ENCODE data around the gene TANK. TPM values are rescaled to one million over a fixed set of nuclear protein-coding genes. Genes with fewer than 3 reads are reported as not detected.

Gene TANK
- total and polyA plus RNA-seq, 2 experiments from 2014 or later, result 27.7 to 35.4 TPM

- Mint-ChIP-seq H3K4me1 (peaks cover 21% of the 10 kb centered on the region; the same call in 2 of the 3 replicates), H3K9me3 (no peaks in the 10 kb centered on the region; the same call in 2 of the 3 replicates), H3K27me3 (ENCODE audit: insufficient read depth, low read depth, poor library complexity) (peaks cover 5% of the 10 kb centered on the region), H3K36me3 (ENCODE audit: low read depth) (peaks cover 8% of the 10 kb centered on the region; the same call in 2 of the 3 replicates), H3K4me3 (no peak overlapping the region), H3K27ac (no peak overlapping the region)
- no peak overlapping the region for H3K4me2 ChIP-seq
- peaks cover 17% of the 10 kb centered on the region for H3K79me2 ChIP-seq (replicated peaks; ENCODE audit: insufficient read depth)
- H3K36me3 ChIP-seq (ENCODE audit: insufficient read depth), result no peaks in the 10 kb centered on the region
- no peaks in the 10 kb centered on the region for H3K27me3 ChIP-seq (ENCODE audit: insufficient read depth)
- H4K20me1 ChIP-seq (replicated peaks; ENCODE audit: insufficient read depth), result no peaks in the 10 kb centered on the region
- H3F3A ChIP-seq (replicated peaks; ENCODE audit: low read depth), result no peaks in the 10 kb centered on the region
- no peaks in the 10 kb centered on the region for H3K9me2 ChIP-seq (ENCODE audit: insufficient read depth)
- H2AFZ ChIP-seq, result no peak overlapping the region
- DNase-seq (ENCODE audit: low spot score), result no peak
- H3K4me3 ChIP-seq, result no peak overlapping the region
- H3K27ac ChIP-seq (ENCODE audit: low read depth), result no peak overlapping the region
- ATAC-seq, result no peak
- peaks cover 11% of the 10 kb centered on the region; the same call in 1 of the 2 replicates for H3K4me1 ChIP-seq (ENCODE audit: insufficient read depth)
- TF ChIP-seq CREB1 (CRISPR knock-in tag; IDR thresholded peaks at IDR 0.05; ENCODE audit: low read depth), result no peak
- TF ChIP-seq ETS1 (IDR thresholded peaks at IDR 0.05), result no peak
- TF ChIP-seq JUNB (IDR thresholded peaks at IDR 0.05; ENCODE audit: unreplicated experiment), result no peak
- TF ChIP-seq ZNF331 (CRISPR knock-in tag; IDR thresholded peaks at IDR 0.05; ENCODE audit: low read depth), result no peak
- no peak for TF ChIP-seq EZH2phosphoT487 (IDR thresholded peaks at IDR 0.05; ENCODE audit: unreplicated experiment)
- TF ChIP-seq CTCF (conservative IDR thresholded peaks at IDR 0.05; ENCODE audit: low read depth in 2 of 2), result no peak
- no peak for TF ChIP-seq REST (IDR thresholded peaks at IDR 0.05; ENCODE audit: unreplicated experiment)
- no peak for TF ChIP-seq ZNF114 (CRISPR knock-in tag; IDR thresholded peaks at IDR 0.05)
- no peak for TF ChIP-seq POLR2AphosphoS5 (IDR thresholded peaks at IDR 0.05; ENCODE audit: low read depth)
- TF ChIP-seq EZH2 (IDR thresholded peaks at IDR 0.05; ENCODE audit: low read depth, unreplicated experiment), result no peak
- no peak for TF ChIP-seq STAT1 (IDR thresholded peaks at IDR 0.05; ENCODE audit: unreplicated experiment)
- TF ChIP-seq ZNF462 (CRISPR knock-in tag; IDR thresholded peaks at IDR 0.05), result no peak
- TF ChIP-seq NANOG (IDR thresholded peaks at IDR 0.05; ENCODE audit: borderline replicate concordance), result no peak
These were observed 6.5 kb downstream of the TANK start for GRCh38 chr2:161166538-161167409.
